BLaER1 treated with 17β-estradiol and CSF1 and Interleukin-3, amounts not matched to agents 10 nM and 100 nM (cell line): ENCODE measurements around the gene ZFP57.
"Not testable (repeated sequence)": the region's sequence is repeated elsewhere in the genome, so short reads cannot be mapped to it uniquely, and the experiment has no call there.

ENCODE experiments used
- H3K27ac ChIP-seq, 11 experiments: shearing (Covaris generic); formaldehyde crosslinking; 2 replicates each; pipeline ENCODE4 v1.8.1; 2022
- H3K27me3 ChIP-seq, 11 experiments: shearing (Covaris generic); formaldehyde crosslinking; 2 replicates each; pipeline ENCODE4 v1.8.1; 2022
- H3K36me3 ChIP-seq, 11 experiments: shearing (Covaris generic); formaldehyde crosslinking; 2 replicates each; pipeline ENCODE4 v1.8.1; 2022
- H3K4me1 ChIP-seq, 10 experiments: shearing (Covaris generic); formaldehyde crosslinking; 2 replicates each; pipeline ENCODE4 v1.8.1; 2022
- H3K4me2 ChIP-seq, 11 experiments: shearing (Covaris generic); formaldehyde crosslinking; 2 replicates each; pipeline ENCODE4 v1.8.1; 2022
- H3K4me3 ChIP-seq, 10 experiments: shearing (Covaris generic); formaldehyde crosslinking; 2 replicates each; pipeline ENCODE4 v1.8.1; 2022
- H3K9ac ChIP-seq, 11 experiments: shearing (Covaris generic); formaldehyde crosslinking; 2 replicates each; pipeline ENCODE4 v1.8.1; 2022
- H3K9me3 ChIP-seq, 11 experiments: shearing (Covaris generic); formaldehyde crosslinking; replicated peaks in 1 of 11; 2 replicates each; pipeline ENCODE4 v1.8.1; 2022
- H4K20me1 ChIP-seq, 11 experiments: shearing (Covaris generic); formaldehyde crosslinking; 2 replicates each; pipeline ENCODE4 v1.8.1; 2022
- Cebpa-rat ChIP-seq, 11 experiments: shearing (Covaris generic); IDR thresholded peaks; 2 replicates each; pipeline ENCODE4 v1.8.1; 2022

Gene ZFP57

DNA sequence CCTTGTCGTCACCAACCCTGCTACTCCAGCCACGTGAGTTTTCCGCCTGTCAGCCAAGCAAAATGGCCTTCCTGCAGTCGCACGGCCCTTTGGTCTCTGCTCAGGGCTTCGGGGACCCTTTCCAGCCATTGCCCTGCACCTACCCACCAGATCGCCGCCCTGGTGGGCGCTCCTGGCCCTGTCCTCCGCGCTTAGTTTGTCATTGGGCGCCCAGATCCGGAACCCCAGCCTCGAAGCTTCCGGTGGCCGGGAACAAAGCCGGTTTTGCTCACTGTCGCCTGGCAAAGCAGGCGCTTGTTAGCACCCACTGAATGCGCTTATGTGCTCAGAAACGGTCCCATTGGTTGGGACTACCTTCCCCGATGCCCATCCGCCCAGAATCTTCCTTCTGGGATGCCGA, 536 bp downstream of the ZFP57 start:
- Histone ChIP-seq H3K36me3 (no peaks in the 10 kb centered on the region), H4K20me1 (no peaks in the 10 kb centered on the region; a peak in 1 of 22 replicates), H3K27ac (no peak overlapping the region), H3K4me1 (peaks cover 9 to 26% (median 12%) of the 10 kb centered on the region in 10 experiments), H3K4me3 (no peak overlapping the region), H3K9ac (no peak overlapping the region), H3K27me3 (no peaks in the 10 kb centered on the region), H3K9me3 (peaks cover 0 to 16% (median 12%) of the 10 kb centered on the region in 11 experiments; a peak in 13 of 22 replicates), H3K4me2 (no peak overlapping the region)
- no peak for TF ChIP-seq Cebpa-rat (IDR thresholded peaks at IDR 0.05)

DNA sequence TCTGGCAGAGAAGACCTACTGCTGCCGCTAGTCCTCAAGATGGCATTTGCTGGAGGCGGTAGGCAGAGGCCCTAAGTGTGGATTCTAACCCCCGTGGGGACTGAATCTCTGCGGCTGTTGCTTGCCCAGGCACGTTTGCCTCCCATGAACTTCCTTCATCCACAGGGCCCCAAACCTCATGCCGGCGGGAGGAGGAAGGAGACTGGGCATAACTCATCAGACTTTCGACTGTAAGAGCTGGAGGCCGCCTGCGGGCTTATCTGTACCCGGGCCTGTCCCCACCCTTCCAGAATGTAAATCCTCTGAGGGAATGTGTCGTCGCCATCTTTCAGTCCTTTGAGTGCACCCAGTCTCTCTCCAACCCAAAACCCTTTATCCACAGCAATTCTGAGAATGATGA, 990 bp downstream of the ZFP57 start:
- peaks cover 9 to 26% (median 12%) of the 10 kb centered on the region in 10 experiments for H3K4me1 ChIP-seq
- H3K9ac ChIP-seq, result no peak overlapping the region
- no peak for TF ChIP-seq Cebpa-rat (IDR thresholded peaks at IDR 0.05)
- H3K27me3 ChIP-seq, result no peaks in the 10 kb centered on the region
- no peak overlapping the region for H3K27ac ChIP-seq
- no peak overlapping the region for H3K4me2 ChIP-seq
- no peaks in the 10 kb centered on the region; a peak in 1 of 22 replicates for H4K20me1 ChIP-seq
- H3K4me3 ChIP-seq, result no peak overlapping the region
- no peaks in the 10 kb centered on the region for H3K36me3 ChIP-seq
- H3K9me3 ChIP-seq, result peaks cover 0 to 16% (median 12%) of the 10 kb centered on the region in 11 experiments; a peak in 13 of 22 replicates

DNA sequence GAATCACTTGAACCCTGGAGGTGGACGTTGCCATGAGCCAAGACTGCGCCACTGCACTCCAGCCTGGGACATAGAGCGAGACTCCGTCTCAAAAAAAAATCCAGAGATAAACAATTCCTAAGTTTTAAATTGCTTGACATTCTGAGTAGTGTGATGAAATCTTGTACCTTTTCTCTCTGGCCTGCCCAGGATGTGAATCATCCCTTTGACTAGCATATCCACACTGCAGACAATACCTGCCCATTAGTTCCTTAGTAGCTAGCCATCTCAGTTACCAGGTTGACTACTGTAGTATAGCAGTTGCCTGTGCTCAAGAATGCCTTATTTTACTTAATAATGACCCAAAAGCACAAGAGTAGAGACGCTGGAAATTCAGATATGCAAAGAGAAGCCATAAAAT, 2.8 kb downstream of the ZFP57 start:
- Histone ChIP-seq H3K27me3 (no peaks in the 10 kb centered on the region), H3K36me3 (no peaks in the 10 kb centered on the region), H3K9me3 (peaks cover 0 to 16% (median 12%) of the 10 kb centered on the region in 11 experiments; a peak in 13 of 22 replicates), H4K20me1 (no peaks in the 10 kb centered on the region; a peak in 1 of 22 replicates), H3K4me3 (no peak overlapping the region), H3K27ac (no peak overlapping the region), H3K4me2 (peak overlapping the region in 2 of 11 experiments; percentile 1 to 57; a peak in 1 of 22 replicates), H3K4me1 (peaks cover 9 to 28% (median 12%) of the 10 kb centered on the region in 10 experiments), H3K9ac (no peak overlapping the region)
- no peak for TF ChIP-seq Cebpa-rat (IDR thresholded peaks at IDR 0.05)

DNA sequence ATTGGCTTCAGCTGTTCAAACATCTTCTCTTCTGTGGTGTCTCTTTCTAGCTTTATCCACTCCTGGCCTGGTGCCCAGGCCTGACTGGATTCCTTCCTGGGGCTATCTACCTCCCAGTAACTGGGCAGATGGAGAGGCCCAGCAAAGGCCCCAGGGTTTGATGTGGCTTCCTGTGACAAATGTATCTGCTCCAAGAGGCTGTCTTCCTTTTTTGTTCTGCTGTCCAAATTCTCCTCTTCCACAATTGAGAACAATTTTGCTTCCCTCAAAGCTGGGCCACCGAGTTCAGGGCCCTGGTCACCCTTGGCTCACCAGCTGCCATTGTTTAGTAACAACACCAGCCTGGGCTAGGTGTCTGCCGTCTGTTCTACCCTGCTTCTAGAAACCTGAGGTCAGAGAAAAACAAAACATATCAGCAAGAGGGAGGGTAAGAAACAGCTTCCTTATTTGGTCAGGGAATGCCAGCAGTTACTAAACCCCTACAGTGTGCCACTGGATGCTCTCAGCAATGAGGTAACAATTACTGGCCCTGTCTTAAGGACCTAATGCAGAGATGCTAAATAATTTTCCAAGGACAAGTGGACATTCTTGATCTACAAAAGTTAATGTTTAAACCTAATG, 3.9 kb downstream of the ZFP57 start:
- H3K4me3 ChIP-seq, result no peak overlapping the region
- peak overlapping the region in 2 of 11 experiments; percentile 45 to 49; a peak in 3 of 22 replicates for H3K9ac ChIP-seq
- peaks cover 0 to 16% (median 12%) of the 10 kb centered on the region in 11 experiments; a peak in 13 of 22 replicates for H3K9me3 ChIP-seq
- peak overlapping the region; percentile 28 to 77 (median 50); a peak in 21 of 22 replicates for H3K4me2 ChIP-seq
- no peaks in the 10 kb centered on the region for H3K27me3 ChIP-seq
- no peaks in the 10 kb centered on the region for H3K36me3 ChIP-seq
- no peaks in the 10 kb centered on the region; a peak in 1 of 22 replicates for H4K20me1 ChIP-seq
- peaks cover 9 to 28% (median 12%) of the 10 kb centered on the region in 10 experiments for H3K4me1 ChIP-seq
- H3K27ac ChIP-seq, result peak overlapping the region in 7 of 11 experiments; percentile 6 to 70 (median 55); a peak in 11 of 22 replicates
- no peak for TF ChIP-seq Cebpa-rat (IDR thresholded peaks at IDR 0.05)

DNA sequence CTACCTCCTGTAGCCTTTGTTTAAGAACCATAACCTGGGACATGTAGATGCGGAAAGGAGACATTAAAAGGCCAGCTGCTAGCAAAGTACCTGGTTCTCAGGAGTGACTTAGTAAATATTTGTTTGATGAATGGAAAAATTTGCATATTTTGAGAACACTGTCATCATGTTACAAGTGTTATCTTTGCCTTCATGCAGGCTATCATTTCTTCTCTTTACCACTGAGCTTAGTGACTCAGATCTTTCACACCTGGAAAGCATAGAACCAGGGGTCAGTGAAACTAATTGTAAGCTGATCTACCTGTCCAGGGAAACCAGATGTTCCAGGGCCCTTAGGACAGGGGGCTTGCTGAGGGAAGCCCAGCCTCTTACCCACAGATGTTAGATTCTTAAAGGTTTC, 5.4 kb downstream of the ZFP57 start:
- Histone ChIP-seq H3K27me3 (no peaks in the 10 kb centered on the region), H3K4me2 (no peak overlapping the region), H3K4me1 (peaks cover 9 to 28% (median 12%) of the 10 kb centered on the region in 10 experiments)

DNA sequence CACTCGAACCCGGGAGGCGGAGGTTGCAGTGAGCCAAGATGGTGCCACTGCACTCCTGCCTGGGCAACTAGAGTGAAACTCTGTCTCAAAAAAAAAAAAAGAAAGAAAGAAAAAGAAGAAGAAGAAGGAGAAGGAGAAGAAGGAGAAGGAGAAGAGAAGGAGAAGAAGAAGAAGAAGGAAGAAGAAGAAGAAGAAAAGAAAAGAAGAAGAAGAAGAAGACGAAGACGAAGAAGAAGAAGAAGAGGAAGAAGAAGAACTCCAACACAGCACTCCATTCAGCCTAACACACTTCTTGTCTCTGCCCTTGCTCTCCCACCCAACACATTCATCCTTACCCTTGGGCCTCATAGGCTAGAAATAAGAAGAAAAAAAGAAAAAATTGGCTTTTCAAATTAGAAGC, 6.9 kb downstream of the ZFP57 start:
- Histone ChIP-seq H3K27me3 (no peaks in the 10 kb centered on the region), H3K4me1 (peaks cover 9 to 28% (median 12%) of the 10 kb centered on the region in 10 experiments)

More for the DNA sequence above, 5.4 kb downstream of the ZFP57 start:
- H3K36me3 ChIP-seq, result no peaks in the 10 kb centered on the region
- H3K4me3 ChIP-seq, result no peak overlapping the region
- H4K20me1 ChIP-seq, result no peaks in the 10 kb centered on the region; a peak in 1 of 22 replicates
- H3K27ac ChIP-seq, result no peak overlapping the region
- peaks cover 0 to 9% (median 6%) of the 10 kb centered on the region in 11 experiments; a peak in 13 of 22 replicates for H3K9me3 ChIP-seq
- H3K9ac ChIP-seq, result no peak overlapping the region
- TF ChIP-seq Cebpa-rat (IDR thresholded peaks at IDR 0.05), result no peak

DNA sequence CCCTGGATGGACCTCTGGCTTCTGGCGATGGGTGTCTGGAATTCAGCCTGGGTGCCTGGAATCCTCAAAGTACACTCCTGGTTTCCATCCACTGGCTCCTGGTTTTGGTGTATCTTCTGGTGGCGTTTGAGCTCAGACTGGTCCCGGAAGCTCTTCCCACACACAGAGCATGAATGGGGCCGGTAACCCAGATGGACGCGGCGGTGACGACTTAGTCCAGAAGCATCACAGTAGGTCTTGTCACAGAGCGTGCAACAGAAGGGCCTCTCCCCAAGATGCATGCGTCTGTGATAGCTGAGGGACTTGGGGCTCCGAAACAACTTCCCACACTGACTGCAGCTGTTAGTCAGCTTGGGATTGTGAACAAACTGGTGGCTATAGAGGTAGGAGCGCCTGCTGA, 7.8 kb downstream of the ZFP57 start:
- Histone ChIP-seq H3K9ac (no peak overlapping the region), H3K9me3 (no peaks in the 10 kb centered on the region), H3K36me3 (no peaks in the 10 kb centered on the region), H3K27me3 (no peaks in the 10 kb centered on the region), H4K20me1 (no peaks in the 10 kb centered on the region; a peak in 1 of 22 replicates), H3K27ac (no peak overlapping the region), H3K4me3 (no peak overlapping the region), H3K4me1 (peaks cover 9 to 28% (median 12%) of the 10 kb centered on the region in 10 experiments), H3K4me2 (0 out of 22 replicates have a peak overlapping the region, but pooled peaks of 1 of the 11 experiments have one; percentile 24)
- TF ChIP-seq Cebpa-rat (IDR thresholded peaks at IDR 0.05), result no peak

More for the DNA sequence above, 6.9 kb downstream of the ZFP57 start:
- H3K4me2 ChIP-seq, result peak overlapping the region in 1 of 11 experiments; percentile 24; a peak in 1 of 22 replicates
- H3K4me3 ChIP-seq, result no peak overlapping the region
- H4K20me1 ChIP-seq, result no peaks in the 10 kb centered on the region; a peak in 1 of 22 replicates
- no peak overlapping the region for H3K9ac ChIP-seq
- H3K36me3 ChIP-seq, result no peaks in the 10 kb centered on the region
- no peak overlapping the region for H3K27ac ChIP-seq
- no peak for TF ChIP-seq Cebpa-rat (IDR thresholded peaks at IDR 0.05)
- H3K9me3 ChIP-seq, result no peaks in the 10 kb centered on the region

DNA sequence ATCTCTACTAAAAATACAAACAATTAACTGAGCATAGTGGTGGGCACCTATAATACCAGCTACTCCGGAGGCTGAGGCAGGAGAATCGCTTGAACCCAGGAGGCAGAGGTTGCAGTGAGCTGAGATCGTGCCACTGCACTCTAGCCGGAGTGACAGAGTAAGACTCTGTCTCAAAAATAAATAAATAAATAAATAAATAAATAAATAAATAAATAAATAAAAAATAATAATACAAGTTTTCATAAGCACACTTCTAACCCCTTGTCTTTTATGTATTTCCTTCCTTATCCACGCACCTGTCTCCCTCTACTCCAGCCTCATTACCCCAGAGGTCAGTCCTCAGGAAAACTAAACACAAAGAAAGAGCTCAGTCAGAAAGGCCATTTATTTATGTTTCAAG, 8.8 kb downstream of the ZFP57 start:
- not testable (repeated sequence) for H3K27me3 ChIP-seq, H3K36me3 ChIP-seq, H3K4me3 ChIP-seq, H3K9ac ChIP-seq, H3K4me2 ChIP-seq, H4K20me1 ChIP-seq, H3K27ac ChIP-seq, H3K9me3 ChIP-seq
- H3K4me1 ChIP-seq, result peaks cover 6 to 19% (median 8%) of the 10 kb centered on the region in 10 experiments

DNA sequence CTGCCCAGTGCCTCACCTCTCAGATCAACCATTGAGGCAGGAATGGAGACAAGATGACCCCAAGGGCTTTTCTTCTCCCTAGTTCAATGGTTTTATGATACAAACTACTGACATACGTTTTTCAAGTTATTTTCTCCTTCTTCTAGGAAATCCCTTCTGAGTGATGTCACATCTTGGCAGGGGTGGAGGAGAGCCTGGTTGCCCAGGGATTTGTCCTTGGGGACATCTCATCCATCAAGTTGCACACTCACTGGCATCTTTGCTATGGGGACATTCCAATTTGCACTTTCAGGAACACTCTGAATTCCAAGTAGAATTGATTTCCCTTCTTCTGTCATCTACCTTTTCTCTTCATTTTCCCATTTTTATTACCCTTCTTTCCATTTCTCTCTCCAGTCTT, 9.9 kb downstream of the ZFP57 start:
- Histone ChIP-seq H3K4me1 (peaks cover 0 to 8% (median 0%) of the 10 kb centered on the region in 10 experiments; a peak in 6 of 20 replicates), H3K27me3 (no peaks in the 10 kb centered on the region), H3K4me3 (no peak overlapping the region), H3K4me2 (no peak overlapping the region), H3K9me3 (no peaks in the 10 kb centered on the region), H3K27ac (no peak overlapping the region), H3K9ac (no peak overlapping the region), H3K36me3 (no peaks in the 10 kb centered on the region), H4K20me1 (no peaks in the 10 kb centered on the region)
- no peak for TF ChIP-seq Cebpa-rat (IDR thresholded peaks at IDR 0.05)

DNA sequence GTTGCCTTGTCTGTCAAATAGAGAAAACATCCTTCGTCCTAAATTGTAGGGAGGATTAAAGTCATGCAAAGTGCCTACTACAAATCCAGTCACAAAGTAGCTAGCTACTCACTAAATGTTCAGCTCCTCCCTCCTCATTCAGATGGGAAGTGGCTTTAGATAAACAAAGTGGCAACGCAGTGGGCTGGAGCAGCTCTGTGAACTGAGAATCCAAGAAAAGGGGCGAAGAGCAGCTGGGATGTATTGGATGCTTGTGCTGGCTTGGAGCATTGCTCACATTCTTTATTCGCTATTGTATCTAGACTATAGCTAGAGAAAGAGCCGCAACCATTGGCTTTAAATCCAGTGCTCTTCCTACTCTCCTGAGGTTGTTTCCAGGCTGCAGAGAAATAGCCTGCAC, 13.8 kb downstream of the ZFP57 start:
- no peak overlapping the region for H3K4me3 ChIP-seq
- no peaks in the 10 kb centered on the region for H4K20me1 ChIP-seq
- H3K36me3 ChIP-seq, result no peaks in the 10 kb centered on the region
- H3K4me2 ChIP-seq, result no peak overlapping the region
- H3K4me1 ChIP-seq, result no peaks in the 10 kb centered on the region
- TF ChIP-seq Cebpa-rat (IDR thresholded peaks at IDR 0.05), result no peak
- no peak overlapping the region for H3K27ac ChIP-seq
- H3K9me3 ChIP-seq, result no peaks in the 10 kb centered on the region
- no peaks in the 10 kb centered on the region for H3K27me3 ChIP-seq
- H3K9ac ChIP-seq, result no peak overlapping the region
